ENCODE measurements around the gene SYNE1.
"Not testable (repeated sequence)": the region's sequence is repeated elsewhere in the genome, so short reads cannot be mapped to it uniquely, and the experiment has no call there.

The SYNE1 gene

DNA sequence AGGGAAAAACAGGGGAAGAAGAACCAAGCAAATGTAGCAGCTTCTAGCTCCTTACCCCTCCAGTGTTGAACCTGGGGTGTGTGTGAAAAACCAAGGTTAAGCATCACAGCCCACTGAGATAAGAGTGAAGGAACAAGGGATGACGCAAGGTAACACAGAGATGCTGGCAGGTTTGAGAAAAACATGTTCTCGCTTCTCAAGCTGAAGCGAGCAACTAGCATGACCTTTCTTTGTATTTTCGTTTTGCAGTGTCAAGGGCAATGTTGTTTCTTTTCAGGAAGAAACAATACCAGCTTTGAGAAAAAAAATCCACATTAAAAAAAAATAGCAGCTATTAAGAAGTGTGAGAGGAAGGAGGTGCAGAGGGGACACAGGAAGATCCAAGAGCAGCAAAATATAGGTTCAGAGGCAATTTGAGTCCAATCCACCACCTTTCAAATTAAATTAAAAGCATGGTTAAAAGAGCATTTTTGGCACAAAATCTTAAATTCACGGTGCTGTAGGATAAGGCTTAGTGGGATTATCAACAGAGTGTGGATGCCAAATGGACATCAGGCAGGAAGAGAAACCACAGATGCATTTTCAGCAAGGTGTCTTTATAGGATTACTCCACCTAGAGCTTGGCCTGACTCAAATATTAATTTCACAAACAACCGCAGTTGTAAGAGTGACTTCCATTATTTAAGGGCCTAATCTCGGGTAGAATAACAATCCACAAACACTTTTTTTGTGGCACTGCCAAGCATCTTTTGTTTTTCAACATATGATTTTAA is 70.9 kb downstream of the SYNE1 start:
- no peak for DNase-seq (ENCODE audit: low read depth)

DNA sequence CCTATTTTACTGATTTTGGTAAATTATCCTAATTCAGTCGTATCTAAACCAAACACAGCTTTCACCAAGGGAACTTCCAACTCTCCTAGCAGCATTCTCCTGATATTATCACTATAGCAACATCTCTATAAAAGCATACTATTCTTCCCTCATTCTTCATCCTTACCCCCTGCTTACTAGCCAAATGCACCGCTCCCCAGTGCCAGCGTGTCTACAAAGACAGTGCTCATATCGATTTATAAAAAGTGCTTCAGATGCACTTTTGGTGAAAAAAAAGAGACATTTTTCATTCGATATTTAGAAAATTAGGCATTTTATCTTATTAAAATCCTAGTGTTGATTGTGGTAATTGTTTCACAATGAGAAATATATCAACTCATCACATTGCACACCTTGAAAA is 74.0 kb downstream of the SYNE1 start:
- DNase-seq (ENCODE audit: low read depth): no peak

DNA sequence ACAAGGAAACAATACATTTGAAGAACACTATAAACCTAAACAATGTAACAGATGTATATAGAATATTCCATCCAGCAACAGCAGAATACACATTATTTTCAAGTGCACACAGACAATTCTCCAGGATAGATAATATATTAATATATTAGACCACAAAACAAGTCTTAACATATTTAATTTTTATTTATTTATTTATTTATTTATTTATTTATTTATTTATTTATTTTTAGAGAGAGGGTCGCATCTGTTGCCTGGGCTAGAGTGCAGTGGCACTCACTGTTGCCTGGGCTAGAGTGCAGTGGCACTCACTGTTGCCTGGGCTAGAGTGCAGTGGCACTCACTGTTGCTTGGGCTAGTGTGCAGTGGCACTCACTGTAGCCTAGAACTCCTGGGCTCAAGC is 78.4 kb downstream of the SYNE1 start:
- not testable (repeated sequence) for DNase-seq (ENCODE audit: low read depth)

DNA sequence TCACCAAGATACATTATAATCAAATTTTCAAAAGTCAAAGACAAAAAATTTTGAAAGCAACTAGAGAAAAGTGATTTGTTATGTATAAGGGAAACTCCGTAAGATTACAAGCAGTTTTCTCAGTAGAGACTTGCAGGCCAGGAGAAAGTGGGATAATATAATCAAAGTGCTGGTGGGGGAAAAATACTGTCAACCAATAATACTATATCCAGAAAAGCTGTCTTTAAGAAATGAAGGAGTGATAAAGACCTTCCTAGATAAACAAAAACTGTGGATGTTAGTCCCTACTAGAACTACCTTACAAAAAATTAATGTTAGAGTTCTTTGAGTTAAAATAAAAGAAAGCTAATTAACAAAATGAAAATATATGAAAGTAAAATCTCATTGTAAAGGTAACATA is 79.7 kb downstream of the SYNE1 start:
- no peak for DNase-seq (ENCODE audit: low read depth)

DNA sequence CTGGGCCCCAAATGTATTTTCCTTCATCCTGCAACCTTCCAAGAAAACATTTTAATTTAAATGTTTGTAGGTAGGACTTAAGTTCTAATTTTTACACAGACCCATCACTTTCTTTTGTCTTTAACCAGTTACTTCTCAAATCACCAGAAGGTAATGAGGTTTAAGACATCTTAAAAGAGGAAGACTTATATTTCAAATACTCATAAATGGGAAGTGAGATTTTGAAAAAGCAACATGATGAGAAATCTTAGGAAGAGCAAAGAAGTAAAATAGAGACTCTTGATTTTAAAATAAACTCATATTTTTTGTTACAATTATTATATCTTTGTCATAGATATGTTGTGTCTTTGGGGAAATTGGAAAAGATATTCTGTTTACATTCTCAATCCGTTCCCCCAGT is 82.3 kb downstream of the SYNE1 start:
- DNase-seq (ENCODE audit: low read depth): no peak

DNA sequence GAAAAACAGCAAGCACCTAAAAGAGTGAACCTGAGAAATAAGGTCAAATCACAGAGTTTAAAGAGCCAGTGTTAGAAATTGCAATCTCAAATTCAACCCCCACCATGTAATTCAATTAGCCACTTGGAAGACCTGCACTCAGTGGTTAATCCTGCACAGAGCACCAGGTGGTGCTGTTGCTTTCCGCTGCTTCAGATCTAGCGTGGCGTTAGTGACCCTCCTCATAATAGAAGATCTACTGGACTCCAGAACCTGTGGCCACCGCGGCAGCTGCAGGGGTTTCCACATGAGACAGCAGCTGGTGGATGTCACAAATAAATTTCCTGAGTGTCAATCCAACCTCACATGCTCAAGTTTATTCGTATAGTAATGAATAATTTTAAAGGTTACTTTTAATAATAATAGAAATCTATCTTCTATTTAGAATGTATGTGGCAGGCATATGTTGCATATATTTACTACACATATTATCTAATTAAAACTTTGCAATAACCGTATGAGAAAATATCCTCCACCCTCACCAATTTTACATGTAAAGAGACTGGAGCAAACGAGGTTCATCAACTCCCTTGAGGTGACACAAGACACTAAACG is 84.4 kb downstream of the SYNE1 start:
- peak; percentile 58 for DNase-seq (ENCODE audit: low read depth)

DNA sequence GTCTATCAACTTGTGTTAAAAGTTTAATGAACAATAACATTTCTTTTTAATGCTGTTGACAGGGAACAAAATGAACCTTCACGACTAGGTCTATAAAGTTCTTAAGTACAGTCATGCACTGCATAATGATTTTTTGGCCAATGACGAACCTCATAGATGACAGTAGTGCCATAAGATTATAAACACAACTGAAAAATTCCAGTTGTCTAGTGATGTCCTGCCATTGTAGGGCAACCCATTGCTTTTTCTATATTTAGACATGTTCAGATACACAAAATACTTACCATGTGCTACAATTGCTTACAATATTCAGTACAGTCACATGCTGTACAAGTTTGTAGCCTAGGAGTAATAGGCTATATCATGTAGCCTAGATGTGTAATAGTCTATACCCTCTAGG is 93.6 kb downstream of the SYNE1 start:
- no peak for DNase-seq (ENCODE audit: low read depth)

DNA sequence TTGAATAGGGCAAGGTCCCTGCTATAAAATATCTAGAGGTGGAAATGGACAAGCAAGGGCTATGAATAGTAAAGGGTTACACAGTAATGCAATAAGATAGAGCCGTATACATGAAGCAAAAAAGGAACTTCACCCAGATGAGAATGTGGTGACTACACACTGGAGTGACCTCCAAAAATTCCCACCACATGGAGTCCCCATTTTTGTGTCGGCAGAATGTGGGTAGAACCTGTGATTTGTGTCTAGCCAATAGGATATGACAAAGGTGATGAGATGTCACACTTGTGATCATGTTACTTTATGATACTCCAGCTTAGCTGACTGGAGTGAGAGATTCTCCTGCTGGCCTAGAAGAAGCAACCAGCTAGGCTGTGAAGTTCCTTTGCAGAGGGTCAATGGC is 96.8 kb downstream of the SYNE1 start:
- DNase-seq (ENCODE audit: low read depth): no peak

DNA sequence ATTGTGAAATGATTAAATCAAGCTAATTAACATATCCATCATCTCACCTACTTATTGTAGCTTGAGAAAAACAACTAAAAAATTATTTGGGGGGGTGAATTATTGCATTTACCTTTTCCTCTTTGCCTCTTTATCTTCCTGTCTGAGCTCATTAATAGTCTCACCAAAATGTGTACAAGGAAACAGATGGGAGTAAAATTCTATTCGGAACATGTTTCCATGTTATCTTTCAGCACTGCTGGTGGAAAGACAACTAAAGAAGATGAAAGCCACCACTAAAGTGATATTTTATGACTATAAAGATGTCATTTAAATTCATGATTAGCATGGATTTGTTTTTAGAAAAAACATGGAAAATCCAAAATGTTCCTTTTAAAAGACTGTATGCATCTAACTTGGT is 102.6 kb downstream of the SYNE1 start:
- no peak for DNase-seq (ENCODE audit: low read depth)

DNA sequence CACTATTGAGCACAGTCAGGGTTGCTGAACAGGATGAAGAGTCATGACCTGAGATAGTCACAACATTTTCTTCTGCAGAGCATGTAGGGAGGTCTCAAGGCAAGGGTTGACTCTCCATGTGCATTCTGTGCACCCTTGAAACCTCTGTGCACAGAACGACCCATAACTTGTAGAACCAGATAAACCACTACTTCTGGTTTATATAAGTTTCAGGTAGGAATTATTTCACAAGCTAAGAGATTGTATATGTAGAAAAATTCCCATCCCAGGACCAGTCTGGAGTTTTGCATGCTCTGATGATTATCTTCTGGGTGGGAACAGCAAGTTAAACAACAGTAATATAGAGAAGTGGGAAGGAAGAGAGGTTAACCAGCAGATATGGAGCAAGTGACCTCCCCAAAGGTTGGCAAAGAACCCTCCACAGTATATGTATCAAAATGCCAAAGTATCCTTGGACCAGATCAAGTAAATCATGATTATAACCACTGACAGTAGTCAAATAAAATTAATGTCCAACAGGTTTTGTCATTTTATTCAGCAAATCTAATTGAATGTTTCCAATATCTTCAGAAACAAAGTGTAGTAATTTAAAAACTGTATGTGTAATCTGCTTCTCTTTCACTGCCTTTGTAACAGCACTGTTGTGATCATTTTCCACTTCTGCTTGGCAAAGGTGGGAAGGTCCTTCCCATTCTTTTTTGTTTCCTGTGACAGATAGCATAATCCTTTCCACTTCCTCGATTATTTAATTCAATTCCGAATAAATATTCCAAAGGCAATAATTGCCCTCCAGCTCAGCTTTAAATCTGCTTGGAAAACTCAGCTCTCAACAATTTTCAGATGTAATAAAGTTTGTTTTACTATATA is 104.4 kb downstream of the SYNE1 start:
- DNase-seq (ENCODE audit: low read depth): no peak

DNA sequence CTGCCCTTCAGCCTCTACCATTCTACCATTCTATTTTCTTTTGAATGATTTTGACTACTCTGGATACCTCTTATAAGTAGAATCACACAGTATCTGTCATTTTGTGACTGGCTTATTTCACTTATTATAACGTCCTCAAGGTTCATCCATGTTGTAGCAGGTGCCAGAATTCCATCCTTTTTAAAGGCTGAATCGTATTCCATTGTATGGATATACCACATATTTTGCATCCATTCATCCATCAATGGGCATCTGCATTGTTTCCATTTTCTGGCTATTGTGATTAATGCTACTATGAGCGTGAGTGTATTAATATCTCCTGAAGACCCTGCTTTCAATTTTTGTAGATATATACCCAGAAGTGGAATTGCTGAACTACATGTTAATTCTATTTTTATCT is 105.5 kb downstream of the SYNE1 start:
- no peak for DNase-seq (ENCODE audit: low read depth)

DNA sequence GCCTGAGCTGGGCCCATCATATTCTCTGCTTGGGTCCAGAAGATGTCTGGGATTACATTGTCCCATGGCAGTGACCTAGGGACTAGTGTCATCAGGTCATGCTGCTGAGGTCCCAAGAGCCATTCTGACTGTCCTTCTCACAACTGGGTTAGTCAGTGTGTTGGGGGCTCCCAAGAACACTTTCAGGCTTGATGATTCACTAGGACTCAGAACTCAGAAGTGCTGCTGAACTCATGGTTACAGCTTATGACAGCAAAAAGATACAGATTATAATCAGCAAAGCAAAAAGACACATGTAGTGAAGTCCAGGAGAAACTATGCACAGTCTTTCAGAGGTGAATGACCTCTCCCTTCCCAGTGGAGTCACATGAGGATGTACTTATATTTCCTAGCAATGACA is 107.8 kb downstream of the SYNE1 start:
- no peak for DNase-seq (ENCODE audit: low read depth)

DNA sequence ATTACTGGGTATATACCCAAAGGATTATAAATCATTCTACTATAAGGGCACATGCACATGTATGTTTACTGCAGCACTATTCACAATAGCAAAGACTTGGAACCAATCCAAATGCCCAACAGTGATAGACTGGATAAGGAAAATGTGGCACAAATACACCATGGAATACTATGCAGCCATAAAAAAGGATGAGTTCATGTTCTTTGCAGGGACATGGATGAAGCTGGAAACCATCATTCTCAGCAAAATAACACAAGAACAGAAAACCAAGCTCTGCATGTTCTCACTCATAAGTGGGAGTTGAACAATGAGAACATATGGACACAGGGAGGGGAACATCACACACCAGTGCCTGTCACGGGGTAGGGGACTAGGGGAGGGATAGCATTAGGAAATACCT is 123.0 kb downstream of the SYNE1 start:
- DNase-seq (ENCODE audit: low read depth): not testable (repeated sequence)

DNA sequence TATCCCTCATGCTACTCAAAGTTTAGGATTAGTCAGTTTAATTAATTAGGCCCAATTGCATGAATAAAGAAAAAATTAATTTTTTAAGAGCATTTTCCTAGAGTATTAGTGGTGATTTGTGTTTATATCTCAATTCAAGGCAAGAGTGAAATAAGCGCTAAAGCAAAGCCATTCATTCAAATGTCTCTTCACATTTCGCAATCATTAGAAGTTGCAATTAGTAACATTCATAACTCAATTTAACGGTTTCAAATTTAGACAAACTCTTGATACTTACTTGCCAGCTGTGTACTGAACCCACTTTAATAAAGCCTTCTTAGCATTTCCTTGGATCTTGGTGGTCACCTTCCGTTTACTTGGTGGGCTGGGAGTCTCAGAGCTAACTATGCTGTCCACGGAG is 127.2 kb downstream of the SYNE1 start:
- DNase-seq (ENCODE audit: low read depth): no peak

DNA sequence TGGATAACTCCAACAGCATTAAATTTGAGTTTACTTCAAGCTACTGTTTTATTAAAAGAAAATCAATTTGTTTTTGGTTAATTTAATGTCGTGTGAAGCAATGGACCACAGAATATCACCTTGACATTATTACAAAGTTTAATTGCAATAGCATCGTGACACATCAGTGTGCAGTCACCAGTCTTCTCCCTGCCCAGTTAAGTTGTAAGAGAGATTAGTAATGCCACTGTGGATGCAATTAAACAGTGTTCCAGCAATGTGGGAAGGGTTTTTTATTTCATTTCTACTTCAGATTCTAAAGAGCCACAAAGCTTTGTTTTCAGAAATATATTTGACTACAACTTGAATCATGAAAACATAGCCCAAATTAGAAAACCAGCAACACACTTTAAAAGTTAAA is 128.7 kb downstream of the SYNE1 start:
- no peak for DNase-seq (ENCODE audit: low read depth)

DNA sequence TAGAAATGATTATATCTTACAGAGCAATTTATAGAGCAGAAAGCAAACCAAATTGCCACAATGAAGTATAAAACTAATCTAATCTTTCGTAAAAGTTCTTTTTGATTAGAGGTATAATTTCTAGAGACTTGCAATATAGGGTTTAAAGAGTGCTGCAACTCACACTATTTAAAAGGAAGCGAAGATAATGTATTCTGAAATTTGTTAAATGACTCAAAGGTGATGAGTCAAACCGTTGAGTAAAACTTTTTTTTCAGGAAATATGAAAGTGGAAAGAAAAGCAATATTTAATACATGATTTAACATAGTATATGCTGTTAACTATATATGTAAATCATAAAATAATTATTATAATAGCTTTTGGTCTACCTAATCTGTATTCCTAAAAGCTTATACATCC is 133.6 kb downstream of the SYNE1 start:
- DNase-seq (ENCODE audit: low read depth): no peak

DNA sequence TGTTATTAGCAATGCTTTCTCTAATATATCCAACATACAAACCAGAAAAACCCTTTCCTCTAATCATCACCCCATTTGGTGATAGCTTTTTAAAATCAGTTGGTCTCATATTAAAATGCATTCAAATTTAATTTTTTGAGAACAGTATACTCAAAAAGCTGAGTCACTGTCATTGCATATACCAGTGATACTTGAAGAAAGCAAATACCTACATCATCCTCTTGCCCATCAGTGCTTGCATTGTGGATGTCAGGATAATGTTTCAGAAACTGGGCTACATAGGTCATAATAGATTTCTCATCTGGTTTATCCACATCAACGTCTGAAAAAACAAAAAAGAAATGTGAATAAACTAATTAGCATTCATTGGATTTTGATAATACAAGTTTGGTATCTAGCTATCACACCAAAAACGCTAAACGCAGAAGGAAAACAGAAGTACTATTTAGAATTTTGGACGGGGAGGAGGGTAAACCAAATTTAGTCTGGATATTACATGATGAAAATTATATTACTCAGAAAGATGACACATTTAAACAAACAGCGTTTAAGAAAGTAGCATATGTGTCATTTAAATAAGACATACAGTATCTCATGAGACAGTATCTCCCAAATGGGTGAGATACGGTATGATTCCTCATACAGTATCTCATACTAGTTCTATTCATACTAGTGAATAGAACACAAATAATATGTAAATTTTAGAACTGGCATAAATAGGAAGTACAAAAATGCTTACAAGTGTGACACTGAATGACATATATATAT is 134.6 kb downstream of the SYNE1 start:
- no peak for DNase-seq (ENCODE audit: low read depth)

DNA sequence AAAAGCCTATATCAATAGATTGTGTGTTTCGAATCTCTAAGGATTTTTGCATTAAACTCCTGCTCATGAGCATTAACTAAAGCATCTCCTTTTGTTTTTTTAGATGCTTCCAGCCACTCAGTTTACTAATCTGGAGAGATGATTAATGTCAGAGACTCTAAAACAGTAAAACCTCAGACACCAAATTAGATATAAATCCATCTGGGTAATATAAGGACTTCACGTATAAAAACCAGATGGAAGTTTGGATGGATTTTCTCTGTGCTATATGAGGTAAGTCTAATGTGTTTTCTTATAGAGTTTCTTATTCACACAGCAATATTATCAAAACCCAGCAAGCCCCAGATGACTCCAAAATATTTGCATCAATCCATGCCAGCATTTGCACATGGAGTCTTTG is 137.2 kb downstream of the SYNE1 start:
- DNase-seq (ENCODE audit: low read depth): no peak

DNA sequence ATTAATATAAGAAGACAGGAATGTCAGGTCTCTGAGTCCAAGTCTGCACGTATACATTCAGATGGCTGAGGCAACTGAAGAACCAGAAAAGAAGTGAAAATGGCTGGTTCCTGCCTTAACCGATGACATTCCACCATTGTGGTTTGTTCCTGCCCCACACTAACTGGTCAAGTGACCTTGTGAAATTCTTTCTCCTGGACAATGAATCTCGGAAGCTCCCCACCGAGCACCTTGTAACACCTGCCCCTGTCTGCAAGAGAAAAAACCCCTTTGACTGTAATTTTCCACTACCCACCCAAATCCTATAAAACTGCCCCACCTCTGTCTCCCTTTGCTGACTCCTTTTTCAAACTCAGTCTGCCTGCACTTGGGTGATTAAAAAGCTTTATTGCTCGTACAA is 140.4 kb downstream of the SYNE1 start:
- no peak for DNase-seq (ENCODE audit: low read depth)

DNA sequence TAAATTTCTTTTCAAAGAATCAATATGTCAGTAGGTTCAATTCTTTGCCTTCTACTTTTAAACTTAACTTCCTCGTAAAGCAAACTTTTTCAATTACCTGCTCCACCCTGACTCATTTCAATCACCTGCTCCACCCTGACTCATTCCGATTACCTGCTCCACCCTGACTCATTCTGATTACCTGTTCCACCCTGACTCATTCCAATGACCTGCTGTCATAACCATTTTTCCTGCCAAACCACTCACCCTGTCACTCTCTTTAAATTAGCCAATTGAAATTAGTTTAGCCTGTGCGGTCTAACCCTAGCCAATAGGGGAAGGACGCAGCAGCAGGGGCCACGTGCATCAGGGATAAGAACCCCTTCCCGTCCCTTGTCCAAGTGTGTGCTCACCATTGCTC is 141.7 kb downstream of the SYNE1 start:
- DNase-seq (ENCODE audit: low read depth): not testable (repeated sequence)

DNA sequence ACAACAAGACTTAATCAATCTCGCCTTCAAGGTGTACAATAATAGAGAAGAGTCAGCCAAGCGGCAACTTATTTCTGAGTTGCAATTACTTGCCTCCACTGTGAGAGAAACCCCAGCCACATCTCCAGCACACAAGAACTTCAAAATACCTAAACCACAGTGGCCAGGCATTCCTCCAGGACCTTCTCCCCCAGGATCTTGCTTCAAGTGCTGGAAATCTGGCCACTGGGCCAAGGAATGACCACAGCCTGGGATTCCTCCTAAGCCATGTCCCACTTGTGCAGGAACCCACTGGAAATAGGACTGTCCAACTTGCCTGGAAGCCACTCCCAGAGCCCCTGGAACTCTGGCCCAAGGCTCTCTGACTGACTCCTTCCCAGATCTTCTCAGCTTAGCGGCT is 144.9 kb downstream of the SYNE1 start:
- DNase-seq (ENCODE audit: low read depth): not testable (repeated sequence)

DNA sequence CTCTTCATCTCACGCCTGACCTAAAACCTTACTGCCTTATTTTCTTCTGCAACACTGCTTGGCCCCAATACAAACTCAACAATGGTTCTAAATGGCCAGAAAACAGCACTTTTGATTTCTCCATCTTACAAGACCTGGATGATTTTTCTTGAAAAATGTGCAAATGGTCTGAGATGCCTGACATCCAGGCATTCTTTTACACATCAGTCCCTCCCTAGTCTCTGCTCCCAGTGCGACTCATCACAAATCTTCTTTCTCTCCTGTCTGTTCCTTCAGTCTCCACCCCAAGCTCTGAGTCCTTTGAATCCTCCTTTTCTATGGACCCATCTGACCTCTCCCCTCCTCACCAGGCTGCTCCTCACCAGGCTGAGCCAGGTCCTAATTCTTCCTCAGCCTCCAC is 145.7 kb downstream of the SYNE1 start:
- not testable (repeated sequence) for DNase-seq (ENCODE audit: low read depth)
